ENCODE measurements around the gene STRBP.
A peak's percentile ranks its signal among the peaks of the same experiment; 100 is the strongest.

Gene STRBP

GRCh38 chr9:123107639-123108285, 160.6 kb downstream of the STRBP start:
- peaks cover 3% of the 10 kb centered on the region for H3K36me3 Mint-ChIP-seq (ENCODE audit: low read depth)
- no peaks in the 10 kb centered on the region for H3K9me3 Mint-ChIP-seq
- peak overlapping the region; percentile 7 for H3K27ac Mint-ChIP-seq
- no peak for DNase-seq
- H3K4me3 Mint-ChIP-seq = no peak overlapping the region
- peaks cover 5% of the 10 kb centered on the region for H3K4me1 Mint-ChIP-seq
- no peak for ATAC-seq
- no peaks in the 10 kb centered on the region for H3K27me3 Mint-ChIP-seq

- Mint-ChIP-seq H3K9me3 (no peaks in the 10 kb centered on the region), H3K36me3 (ENCODE audit: low read depth) (peaks cover 12% of the 10 kb centered on the region), H3K27me3 (no peaks in the 10 kb centered on the region), H3K27ac (no peak overlapping the region), H3K4me3 (no peak overlapping the region), H3K4me1 (no peaks in the 10 kb centered on the region)
- no peak for ATAC-seq
- DNase-seq = no peak
Observed at GRCh38 chr9:123105490-123105889, 162.9 kb downstream of the STRBP start.

GRCh38 chr9:123104807-123105206, 163.6 kb downstream of the STRBP start:
- Mint-ChIP-seq H3K36me3 (ENCODE audit: low read depth) (peaks cover 12% of the 10 kb centered on the region), H3K4me1 (no peaks in the 10 kb centered on the region), H3K27ac (no peak overlapping the region), H3K27me3 (no peaks in the 10 kb centered on the region), H3K4me3 (no peak overlapping the region), H3K9me3 (no peaks in the 10 kb centered on the region)
- no peak for DNase-seq
- no peak for ATAC-seq

- no peak overlapping the region for H3K27ac Mint-ChIP-seq
- no peak for ATAC-seq
- H3K9me3 Mint-ChIP-seq = no peaks in the 10 kb centered on the region
- peaks cover 21% of the 10 kb centered on the region for H3K36me3 Mint-ChIP-seq (ENCODE audit: low read depth)
- DNase-seq = no peak
- no peak overlapping the region for H3K4me3 Mint-ChIP-seq
- no peaks in the 10 kb centered on the region for H3K27me3 Mint-ChIP-seq
- no peaks in the 10 kb centered on the region for H3K4me1 Mint-ChIP-seq
Observed at GRCh38 chr9:123102375-123103113, 165.8 kb downstream of the STRBP start.

- H3K27me3 Mint-ChIP-seq = no peaks in the 10 kb centered on the region
- H3K27ac Mint-ChIP-seq = no peak overlapping the region
- DNase-seq (no peak), ATAC-seq (no peak)
- H3K36me3 Mint-ChIP-seq (ENCODE audit: low read depth) = peaks cover 19% of the 10 kb centered on the region
- H3K4me3 Mint-ChIP-seq = no peak overlapping the region
- H3K9me3 Mint-ChIP-seq = no peaks in the 10 kb centered on the region
- peaks cover 4% of the 10 kb centered on the region for H3K4me1 Mint-ChIP-seq
Observed at GRCh38 chr9:123099548-123099947, 168.8 kb downstream of the STRBP start.

- ATAC-seq (no peak), DNase-seq (no peak)
- no peak overlapping the region for H3K27ac Mint-ChIP-seq
- no peaks in the 10 kb centered on the region for H3K9me3 Mint-ChIP-seq
- peaks cover 4% of the 10 kb centered on the region for H3K4me1 Mint-ChIP-seq
- H3K27me3 Mint-ChIP-seq = no peaks in the 10 kb centered on the region
- no peak overlapping the region for H3K4me3 Mint-ChIP-seq
- peaks cover 21% of the 10 kb centered on the region for H3K36me3 Mint-ChIP-seq (ENCODE audit: low read depth)
Observed at GRCh38 chr9:123099042-123099441, 169.3 kb downstream of the STRBP start.

- Mint-ChIP-seq H3K4me3 (no peak overlapping the region), H3K27me3 (no peaks in the 10 kb centered on the region), H3K4me1 (peaks cover 4% of the 10 kb centered on the region), H3K9me3 (no peaks in the 10 kb centered on the region), H3K27ac (peak overlapping the region; percentile 47), H3K36me3 (ENCODE audit: low read depth) (peaks cover 21% of the 10 kb centered on the region)
- ATAC-seq (no peak), DNase-seq (no peak)
Observed at GRCh38 chr9:123098096-123098459, 170.3 kb downstream of the STRBP start.

- Mint-ChIP-seq H3K4me3 (no peak overlapping the region), H3K9me3 (no peaks in the 10 kb centered on the region), H3K27me3 (no peaks in the 10 kb centered on the region), H3K27ac (peak overlapping the region; percentile 47), H3K4me1 (peaks cover 4% of the 10 kb centered on the region), H3K36me3 (ENCODE audit: low read depth) (peaks cover 20% of the 10 kb centered on the region)
- no peak for DNase-seq
- ATAC-seq = no peak
Observed at GRCh38 chr9:123097430-123098095, 170.8 kb downstream of the STRBP start.

GRCh38 chr9:123096987-123097386, 171.4 kb downstream of the STRBP start:
- H3K4me3 Mint-ChIP-seq = no peak overlapping the region
- H3K36me3 Mint-ChIP-seq (ENCODE audit: low read depth) = peaks cover 18% of the 10 kb centered on the region
- H3K9me3 Mint-ChIP-seq = no peaks in the 10 kb centered on the region
- ATAC-seq = no peak
- DNase-seq = no peak
- H3K27ac Mint-ChIP-seq = no peak overlapping the region
- peaks cover 4% of the 10 kb centered on the region for H3K4me1 Mint-ChIP-seq
- H3K27me3 Mint-ChIP-seq = no peaks in the 10 kb centered on the region

- Mint-ChIP-seq H3K36me3 (ENCODE audit: low read depth) (peaks cover 9% of the 10 kb centered on the region), H3K4me1 (peaks cover 4% of the 10 kb centered on the region)
- no peak for DNase-seq
Observed at GRCh38 chr9:123093141-123093540, 175.2 kb downstream of the STRBP start.

GRCh38 chr9:123091459-123091858, 176.9 kb downstream of the STRBP start:
- Mint-ChIP-seq H3K27ac (no peak overlapping the region), H3K4me3 (no peak overlapping the region), H3K4me1 (peaks cover 4% of the 10 kb centered on the region), H3K27me3 (no peaks in the 10 kb centered on the region), H3K9me3 (no peaks in the 10 kb centered on the region), H3K36me3 (ENCODE audit: low read depth) (peaks cover 9% of the 10 kb centered on the region)
- ATAC-seq (no peak), DNase-seq (no peak)

More at GRCh38 chr9:123093141-123093540, 175.2 kb downstream of the STRBP start:
- Mint-ChIP-seq H3K27ac (no peak overlapping the region), H3K4me3 (no peak overlapping the region), H3K9me3 (no peaks in the 10 kb centered on the region), H3K27me3 (no peaks in the 10 kb centered on the region)
- ATAC-seq = no peak

GRCh38 chr9:123090956-123091355, 177.4 kb downstream of the STRBP start:
- peaks cover 1% of the 10 kb centered on the region for H3K4me1 Mint-ChIP-seq
- no peak overlapping the region for H3K27ac Mint-ChIP-seq
- H3K36me3 Mint-ChIP-seq (ENCODE audit: low read depth) = peaks cover 9% of the 10 kb centered on the region
- DNase-seq (no peak), ATAC-seq (no peak)
- no peaks in the 10 kb centered on the region for H3K27me3 Mint-ChIP-seq
- H3K4me3 Mint-ChIP-seq = no peak overlapping the region
- no peaks in the 10 kb centered on the region for H3K9me3 Mint-ChIP-seq

- Mint-ChIP-seq H3K27me3 (no peaks in the 10 kb centered on the region), H3K4me1 (no peaks in the 10 kb centered on the region), H3K36me3 (ENCODE audit: low read depth) (peaks cover 9% of the 10 kb centered on the region), H3K9me3 (no peaks in the 10 kb centered on the region), H3K27ac (peak overlapping the region; percentile 36), H3K4me3 (no peak overlapping the region)
- no peak for ATAC-seq
- DNase-seq = no peak
Observed at GRCh38 chr9:123090198-123090896, 178.0 kb downstream of the STRBP start.

- no peak for DNase-seq
- H3K36me3 Mint-ChIP-seq (ENCODE audit: low read depth) = peaks cover 9% of the 10 kb centered on the region
- H3K27me3 Mint-ChIP-seq = no peaks in the 10 kb centered on the region
- no peak for ATAC-seq
- H3K4me3 Mint-ChIP-seq = no peak overlapping the region
- no peaks in the 10 kb centered on the region for H3K9me3 Mint-ChIP-seq
- no peak overlapping the region for H3K27ac Mint-ChIP-seq
- no peaks in the 10 kb centered on the region for H3K4me1 Mint-ChIP-seq
Observed at GRCh38 chr9:123089790-123090189, 178.6 kb downstream of the STRBP start.
